CD8-positive, alpha-beta memory T cell (primary cell): ENCODE data around the gene RAB3GAP2. TPM values are rescaled to one million over a fixed set of nuclear protein-coding genes. Genes with fewer than 3 reads are reported as not detected.
"Not testable (repeated sequence)": the region's sequence is repeated elsewhere in the genome, so short reads cannot be mapped to it uniquely, and the experiment has no call there.

Experiments used
- CTCF ChIA-PET: fragments of 350-600 bp; sonication (Branson Sonifier 250); formaldehyde crosslinking; loops from one replicate; lab custom pipeline; 2021; ENCODE audit warnings: antibody characterized with exemption; lab: Charles Lee
- POLR2A ChIA-PET: fragments of 350-600 bp; sonication (Branson Sonifier 250); formaldehyde crosslinking; loops from one replicate; lab custom pipeline; 2021; ENCODE audit warnings: antibody characterized with exemption; lab: Charles Lee
- DNase-seq, 5 donors: peaks; one replicate each; pipeline versions ENCODE4 v3.0.0 to v3.0.0-alpha.2; 2020 to 2022; ENCODE audit warnings: mixed read lengths in 1 of 5
- H3K27ac ChIP-seq: one replicate; pipeline ENCODE4 v1.7.0; 2013; ENCODE audit warnings: low read depth, mild to moderate bottlenecking, low read length, moderate library complexity
- H3K27me3 ChIP-seq: 2 replicates; pipeline ENCODE4 v1.7.0; 2013; ENCODE audit warnings: low read length, mild to moderate bottlenecking; ENCODE audit not compliant: insufficient read depth, poor library complexity, severe bottlenecking
- H3K36me3 ChIP-seq: 2 replicates; pipeline ENCODE4 v1.7.0; 2013; ENCODE audit warnings: mild to moderate bottlenecking, low read length, moderate library complexity; ENCODE audit not compliant: insufficient read depth
- H3K4me1 ChIP-seq: 2 replicates; pipeline ENCODE4 v1.7.0; 2013; ENCODE audit warnings: mild to moderate bottlenecking, low read length, moderate library complexity; ENCODE audit not compliant: insufficient read depth
- H3K4me3 ChIP-seq: 2 replicates; pipeline ENCODE4 v1.7.0; 2013; ENCODE audit warnings: mild to moderate bottlenecking, low read length
- H3K9me3 ChIP-seq: 2 replicates; pipeline ENCODE4 v1.7.0; 2013; ENCODE audit warnings: mild to moderate bottlenecking, low read length
- H3K27ac Mint-ChIP-seq, 8 donors: one replicate each; pipeline ENCODE4 v1.8.0; 2020 to 2021; ENCODE audit warnings: mixed read lengths in 8 of 8, mild to moderate bottlenecking in 6 of 8, inconsistent platforms in 3 of 8, moderate library complexity in 3 of 8
- H3K27me3 Mint-ChIP-seq, 2 donors: one replicate each; pipeline ENCODE4 v1.8.0; 2020 to 2021; ENCODE audit warnings: mixed read lengths in 2 of 2, mild to moderate bottlenecking in 1 of 2, moderate library complexity in 1 of 2
- H3K36me3 Mint-ChIP-seq, 3 donors: one replicate each; pipeline ENCODE4 v1.8.0; 2020 to 2021; ENCODE audit warnings: mixed read lengths in 3 of 3, inconsistent platforms in 1 of 3, mild to moderate bottlenecking in 1 of 3
- H3K4me1 Mint-ChIP-seq, 3 donors: one replicate each; pipeline ENCODE4 v1.8.0; 2020 to 2021; ENCODE audit warnings: mixed read lengths in 3 of 3, inconsistent platforms in 1 of 3, mild to moderate bottlenecking in 1 of 3
- H3K4me3 Mint-ChIP-seq, 7 donors: one replicate each; pipeline ENCODE4 v1.8.0; 2020 to 2021; ENCODE audit warnings: mixed read lengths in 7 of 7, mild to moderate bottlenecking in 6 of 7, moderate library complexity in 4 of 7, inconsistent platforms in 2 of 7
- H3K9me3 Mint-ChIP-seq, 5 donors: one replicate each; pipeline ENCODE4 v1.8.0; 2020 to 2022; ENCODE audit warnings: mixed read lengths in 5 of 5, mild to moderate bottlenecking in 3 of 5, moderate library complexity in 2 of 5, inconsistent platforms in 1 of 5
- polyA plus RNA-seq: library from polyadenylated mRNA; unstranded; fragments of 300-500 nt; fragmentation: Illumina TruSeq; gene quantifications from one replicate; pipeline ENCODE4 v1.2.3, GENCODE V29; 2021
- total RNA-seq, 2 experiments: library from RNA; stranded (reverse); gene quantifications; one replicate each; pipeline ENCODE4 v1.2.3, GENCODE V29; 2021

Gene RAB3GAP2
- total and polyA plus RNA-seq, 3 experiments from 2014 or later: 26.3 to 44.8 (median 41.8) TPM

DNA sequence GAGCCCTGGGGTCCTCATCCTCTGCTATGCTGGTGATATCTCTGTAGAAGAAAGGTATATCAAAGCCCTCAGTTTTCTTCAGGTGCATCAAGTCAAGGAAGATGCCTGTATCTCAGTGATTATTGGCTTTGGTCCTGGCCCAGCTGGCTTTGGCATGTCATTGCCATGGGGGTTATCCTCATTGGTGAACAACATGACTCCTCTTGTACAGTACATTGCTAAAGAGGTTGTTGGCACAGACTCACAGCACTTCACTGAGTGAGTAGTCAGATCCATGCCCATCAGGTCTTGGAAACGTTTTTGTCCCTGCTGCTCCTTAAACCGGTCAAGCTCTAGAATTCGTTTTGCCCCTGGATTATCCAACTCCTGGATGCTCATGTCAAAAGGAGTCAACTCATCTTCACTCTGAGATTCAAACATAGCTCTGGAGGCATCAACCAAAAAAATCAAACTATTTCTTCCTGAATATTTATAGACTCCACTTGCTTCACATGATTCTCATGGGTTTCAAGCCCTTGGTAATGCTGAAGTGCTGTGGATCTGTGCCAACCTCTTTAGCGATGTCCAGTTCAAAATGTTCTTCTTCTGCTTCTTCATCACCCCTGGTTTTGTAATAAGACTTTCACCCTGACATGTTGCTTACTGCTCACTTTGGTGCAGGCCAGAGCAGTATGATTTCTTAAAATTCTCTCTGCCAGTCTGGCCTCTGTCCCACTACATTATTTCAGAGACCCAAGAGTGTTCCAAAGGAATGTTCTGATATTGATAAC, 43.0 kb upstream of the RAB3GAP2 start:
- Mint-ChIP-seq H3K36me3 (no peaks in the 10 kb centered on the region), H3K4me3 (no peak overlapping the region), H3K27ac (no peak overlapping the region), H3K9me3 (no peaks in the 10 kb centered on the region), H3K27me3 (peaks cover 5 to 31% of the 10 kb centered on the region in 2 donors), H3K4me1 (peaks cover 0 to 4% (median 4%) of the 10 kb centered on the region in 3 donors)
- CTCF ChIA-PET: interaction anchor here (0.9 kb wide), 1 partner anchor 14 kb away, joined by 3 read pairs; no protein-coding TSS in a partner anchor
- no peak overlapping the region for H3K27ac ChIP-seq
- no peak for DNase-seq
- H3K4me1 ChIP-seq: no peaks in the 10 kb centered on the region
- POLR2A ChIA-PET: no interaction called here
- H3K36me3 ChIP-seq: no peaks in the 10 kb centered on the region
- no peaks in the 10 kb centered on the region for H3K9me3 ChIP-seq
- no peak overlapping the region for H3K4me3 ChIP-seq
- no peaks in the 10 kb centered on the region for H3K27me3 ChIP-seq

DNA sequence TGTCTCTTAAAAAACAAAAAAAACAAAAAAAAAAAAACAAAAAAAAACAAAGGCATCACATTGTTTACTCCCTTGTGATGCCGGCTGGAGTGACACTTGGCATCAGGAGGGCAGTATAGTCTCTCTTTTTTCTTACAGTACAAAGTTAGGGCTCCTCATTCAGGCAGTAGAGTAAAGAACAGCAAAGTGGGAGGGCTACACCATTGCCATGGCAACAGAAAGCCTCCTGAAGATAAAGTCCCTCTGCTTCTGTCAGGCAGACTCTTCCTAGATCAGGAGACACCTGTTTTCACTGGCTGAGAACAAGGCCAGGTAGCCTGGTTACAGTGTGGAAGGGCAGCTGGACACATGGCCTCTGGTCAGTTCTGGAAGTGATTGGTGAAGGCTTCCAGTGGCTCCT, 41.3 kb upstream of the RAB3GAP2 start:
- Mint-ChIP-seq H3K36me3 (no peaks in the 10 kb centered on the region), H3K27ac (no peak overlapping the region), H3K9me3 (no peaks in the 10 kb centered on the region), H3K27me3 (peaks cover 0 to 39% of the 10 kb centered on the region in 2 donors), H3K4me3 (no peak overlapping the region), H3K4me1 (peaks cover 0 to 4% (median 4%) of the 10 kb centered on the region in 3 donors)
- no peak overlapping the region for H3K4me3 ChIP-seq
- no peak overlapping the region for H3K27ac ChIP-seq
- no peaks in the 10 kb centered on the region for H3K27me3 ChIP-seq
- DNase-seq: no peak
- no peaks in the 10 kb centered on the region for H3K9me3 ChIP-seq
- ChIA-PET POLR2A (no interaction called here), CTCF (no interaction called here)
- no peaks in the 10 kb centered on the region for H3K4me1 ChIP-seq
- H3K36me3 ChIP-seq: no peaks in the 10 kb centered on the region

DNA sequence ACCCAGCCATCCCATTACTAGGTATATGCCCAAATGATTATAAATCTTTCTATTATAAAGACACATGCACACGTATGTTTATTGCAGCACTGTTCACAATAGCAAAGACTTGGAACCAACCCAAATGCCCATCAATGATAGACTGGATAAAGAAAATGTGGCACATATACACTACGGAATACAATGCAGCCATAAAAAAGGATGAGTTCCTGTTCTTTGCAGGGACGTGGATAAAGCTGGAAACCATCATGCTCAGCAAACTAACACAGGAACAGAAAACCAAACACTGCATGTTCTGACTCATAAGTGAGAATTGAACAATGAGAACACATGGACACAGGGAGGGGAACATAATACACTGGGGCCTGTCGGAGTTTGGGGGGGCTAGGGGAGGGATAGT, 37.9 kb upstream of the RAB3GAP2 start:
- POLR2A ChIA-PET, H3K36me3 Mint-ChIP-seq, H3K36me3 ChIP-seq, H3K4me1 ChIP-seq, H3K4me3 Mint-ChIP-seq, H3K9me3 ChIP-seq, DNase-seq, H3K4me3 ChIP-seq, H3K27ac Mint-ChIP-seq, H3K27me3 ChIP-seq, H3K9me3 Mint-ChIP-seq, H3K27ac ChIP-seq, H3K4me1 Mint-ChIP-seq, CTCF ChIA-PET: not testable (repeated sequence)
- H3K27me3 Mint-ChIP-seq: peaks cover 0 to 45% of the 10 kb centered on the region in 2 donors

DNA sequence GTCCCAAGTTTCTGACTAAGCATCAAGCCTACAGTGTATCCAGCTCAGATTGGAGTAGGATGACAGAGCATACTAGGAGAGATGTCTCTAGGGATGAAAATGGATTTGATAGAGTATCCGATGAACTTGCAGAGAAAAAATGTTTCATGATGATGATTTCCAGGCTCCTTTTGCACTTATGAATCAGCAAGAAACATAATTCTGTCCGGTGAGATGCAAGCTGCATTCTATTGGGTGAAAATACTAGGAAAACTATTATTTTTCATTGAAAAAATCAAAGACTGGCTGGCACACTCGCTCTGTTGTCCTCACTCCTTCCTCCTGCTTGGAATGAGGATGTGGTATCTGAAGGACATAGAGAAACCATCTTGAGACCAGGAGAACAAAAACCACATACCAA, 35.4 kb upstream of the RAB3GAP2 start:
- Histone ChIP-seq H3K4me3 (no peak overlapping the region), H3K9me3 (no peaks in the 10 kb centered on the region), H3K27me3 (no peaks in the 10 kb centered on the region), H3K4me1 (no peaks in the 10 kb centered on the region), H3K27ac (no peak overlapping the region), H3K36me3 (no peaks in the 10 kb centered on the region)
- H3K36me3 Mint-ChIP-seq: no peaks in the 10 kb centered on the region
- H3K9me3 Mint-ChIP-seq: peaks cover 0 to 11% (median 4%) of the 10 kb centered on the region in 5 donors
- no peak overlapping the region for H3K4me3 Mint-ChIP-seq
- H3K27me3 Mint-ChIP-seq: peaks cover 4 to 53% of the 10 kb centered on the region in 2 donors
- no peak for DNase-seq
- H3K4me1 Mint-ChIP-seq: no peaks in the 10 kb centered on the region
- ChIA-PET POLR2A (no interaction called here), CTCF (interaction anchor here (0.7 kb wide), 1 partner anchor 11 kb away, joined by 3 read pairs; no protein-coding TSS in a partner anchor)
- H3K27ac Mint-ChIP-seq: no peak overlapping the region

DNA sequence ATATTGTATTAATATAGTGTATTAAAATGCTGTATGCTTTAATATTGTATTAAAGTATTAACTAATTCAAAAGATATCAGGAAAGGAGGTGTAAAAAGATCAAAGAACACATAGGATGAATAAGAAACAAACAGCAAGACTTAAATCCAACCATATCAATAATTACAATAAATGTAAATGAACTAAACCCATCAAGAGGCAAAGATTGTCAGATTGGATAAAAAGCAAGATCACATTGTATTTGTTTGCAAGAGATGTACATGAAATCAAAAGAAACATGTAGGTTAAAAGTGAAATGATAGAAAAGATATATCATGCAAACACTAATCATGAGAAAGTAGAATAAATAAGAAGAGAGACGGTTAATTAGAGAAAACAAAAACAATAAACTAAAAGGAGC, 34.1 kb upstream of the RAB3GAP2 start:
- no peak overlapping the region for H3K27ac Mint-ChIP-seq
- peaks cover 0 to 11% (median 4%) of the 10 kb centered on the region in 5 donors for H3K9me3 Mint-ChIP-seq
- ChIA-PET POLR2A (no interaction called here), CTCF (no interaction called here)
- H3K36me3 Mint-ChIP-seq: no peaks in the 10 kb centered on the region
- Histone ChIP-seq H3K27me3 (no peaks in the 10 kb centered on the region), H3K36me3 (no peaks in the 10 kb centered on the region), H3K4me3 (no peak overlapping the region), H3K4me1 (no peaks in the 10 kb centered on the region), H3K9me3 (no peaks in the 10 kb centered on the region), H3K27ac (no peak overlapping the region)
- DNase-seq: no peak
- H3K4me3 Mint-ChIP-seq: no peak overlapping the region
- H3K27me3 Mint-ChIP-seq: peaks cover 9 to 49% of the 10 kb centered on the region in 2 donors
- no peaks in the 10 kb centered on the region for H3K4me1 Mint-ChIP-seq

DNA sequence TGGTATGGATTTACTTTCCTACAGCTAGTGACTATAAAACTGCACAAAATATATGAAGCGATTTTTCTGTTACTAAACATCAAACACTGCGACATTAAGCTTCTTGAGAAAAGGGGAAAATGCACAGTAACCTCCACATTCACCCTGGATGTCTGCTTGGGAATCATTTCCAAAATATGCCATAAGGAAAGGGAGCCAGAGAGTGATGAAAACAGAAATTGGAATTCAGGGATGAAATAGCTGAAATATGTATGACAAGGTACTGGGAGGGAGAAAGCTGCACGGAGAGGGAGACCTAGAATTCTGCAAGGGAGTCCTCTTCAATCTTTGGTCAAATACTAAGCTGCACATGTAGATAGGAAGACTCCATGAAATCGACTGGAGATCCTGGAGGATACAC, 31.6 kb upstream of the RAB3GAP2 start:
- Mint-ChIP-seq H3K4me3 (no peak overlapping the region), H3K27me3 (peaks cover 9 to 37% of the 10 kb centered on the region in 2 donors), H3K27ac (no peak overlapping the region), H3K36me3 (no peaks in the 10 kb centered on the region), H3K4me1 (no peaks in the 10 kb centered on the region), H3K9me3 (peaks cover 0 to 11% (median 4%) of the 10 kb centered on the region in 5 donors)
- no peaks in the 10 kb centered on the region for H3K4me1 ChIP-seq
- no peaks in the 10 kb centered on the region for H3K27me3 ChIP-seq
- H3K9me3 ChIP-seq: no peaks in the 10 kb centered on the region
- no peak overlapping the region for H3K4me3 ChIP-seq
- no peak overlapping the region for H3K27ac ChIP-seq
- ChIA-PET CTCF (no interaction called here), POLR2A (no interaction called here)
- H3K36me3 ChIP-seq: no peaks in the 10 kb centered on the region
- no peak for DNase-seq

DNA sequence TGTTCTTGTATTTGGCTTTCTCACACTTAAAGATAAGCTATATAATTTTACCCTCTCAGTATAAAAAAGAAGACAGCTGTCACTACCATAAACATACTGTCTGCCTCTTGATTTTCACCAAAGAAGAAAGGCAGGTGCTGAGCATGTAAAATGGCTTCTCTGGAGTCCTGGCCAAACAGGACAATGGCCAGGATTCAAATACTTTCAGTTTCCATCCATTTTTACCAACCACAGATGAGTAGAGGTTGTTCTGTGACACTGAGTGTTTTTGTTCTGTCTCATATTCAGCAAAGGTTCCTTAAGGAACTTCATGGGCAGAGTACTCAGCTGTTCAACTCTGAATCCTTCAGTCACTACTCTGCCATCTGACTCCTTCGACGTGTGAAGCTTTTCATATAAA, 29.4 kb upstream of the RAB3GAP2 start:
- POLR2A ChIA-PET: no interaction called here
- no peaks in the 10 kb centered on the region for H3K27me3 ChIP-seq
- Mint-ChIP-seq H3K4me1 (no peaks in the 10 kb centered on the region), H3K9me3 (peaks cover 0 to 11% (median 4%) of the 10 kb centered on the region in 5 donors), H3K27me3 (peaks cover 9 to 20% of the 10 kb centered on the region in 2 donors), H3K4me3 (no peak overlapping the region), H3K27ac (no peak overlapping the region), H3K36me3 (no peaks in the 10 kb centered on the region)
- no peaks in the 10 kb centered on the region for H3K9me3 ChIP-seq
- no peak for DNase-seq
- H3K27ac ChIP-seq: no peak overlapping the region
- CTCF ChIA-PET: interaction anchor here (1.5 kb wide), 1 partner anchor 14 kb away, joined by 3 read pairs; no protein-coding TSS in a partner anchor
- no peaks in the 10 kb centered on the region for H3K36me3 ChIP-seq
- no peaks in the 10 kb centered on the region for H3K4me1 ChIP-seq
- no peak overlapping the region for H3K4me3 ChIP-seq

DNA sequence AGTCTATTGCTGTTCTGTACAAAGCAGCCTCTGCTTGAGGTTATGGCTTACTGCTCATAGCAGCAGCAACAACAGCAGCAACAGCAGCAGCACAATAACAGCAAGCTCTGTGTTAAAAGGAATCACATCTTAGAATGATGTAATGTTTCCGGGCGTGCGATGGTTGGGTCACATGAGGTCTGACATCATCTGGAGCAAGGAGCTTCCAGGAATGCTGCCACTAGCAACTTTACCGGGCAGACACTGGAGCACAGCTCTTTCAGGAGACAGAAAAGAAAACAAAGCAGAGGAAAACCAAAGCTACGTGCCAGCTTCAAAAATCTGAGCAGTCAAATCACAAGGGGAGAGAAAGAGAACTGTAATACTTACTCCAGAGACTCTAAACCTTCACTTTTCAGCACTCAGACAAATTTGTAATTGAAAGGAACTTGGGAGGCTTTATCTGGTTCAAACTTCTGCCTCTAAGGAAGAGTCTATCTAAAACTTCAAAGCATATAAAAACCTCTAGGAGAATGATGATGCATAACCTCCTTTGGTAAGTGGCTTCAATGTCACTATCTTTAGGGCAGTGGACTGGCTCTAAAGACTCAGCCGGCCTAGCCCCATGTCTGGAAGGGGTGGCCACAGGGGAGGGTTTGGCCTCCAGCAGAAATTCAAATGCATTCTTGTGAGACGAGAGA, 28.3 kb upstream of the RAB3GAP2 start:
- Mint-ChIP-seq H3K9me3 (peaks cover 0 to 8% (median 3%) of the 10 kb centered on the region in 5 donors), H3K27ac (no peak overlapping the region), H3K4me1 (no peaks in the 10 kb centered on the region), H3K4me3 (no peak overlapping the region), H3K27me3 (peaks cover 15 to 26% of the 10 kb centered on the region in 2 donors), H3K36me3 (no peaks in the 10 kb centered on the region)
- no peaks in the 10 kb centered on the region for H3K4me1 ChIP-seq
- H3K4me3 ChIP-seq: no peak overlapping the region
- H3K9me3 ChIP-seq: no peaks in the 10 kb centered on the region
- no peak for DNase-seq
- ChIA-PET POLR2A (no interaction called here), CTCF (interaction anchor here (0.6 kb wide), 1 partner anchor 622 kb away, joined by 3 read pairs; no protein-coding TSS in a partner anchor)
- H3K27ac ChIP-seq: peak overlapping the region; percentile 27
- no peaks in the 10 kb centered on the region for H3K36me3 ChIP-seq
- no peaks in the 10 kb centered on the region for H3K27me3 ChIP-seq
